ENCODE data around the gene POP4.

DNA sequence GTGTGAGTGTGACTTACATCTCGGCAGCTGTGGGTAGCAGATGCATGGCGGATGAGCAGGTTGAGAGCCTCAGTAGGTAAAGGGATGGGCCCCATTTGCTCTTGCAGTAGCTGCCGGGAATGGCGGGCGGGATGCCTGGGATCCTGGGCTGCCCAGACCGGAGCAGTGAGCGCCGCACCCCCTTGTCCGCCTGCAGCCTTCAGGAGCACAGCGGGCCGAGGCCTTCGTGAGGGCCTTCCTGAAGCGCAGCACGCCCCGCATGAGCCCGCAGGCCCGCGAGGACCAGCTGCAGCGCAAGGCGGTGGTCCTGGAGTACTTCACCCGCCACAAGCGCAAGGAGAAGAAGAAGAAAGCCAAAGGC lies 4.1 kb downstream of the POP4 start:
- TF ChIP-seq CTCF (IDR thresholded peaks at IDR 0.05), result no peak
- TF ChIP-seq EP300 (IDR thresholded peaks at IDR 0.05), result no peak

Measured in suprapubic skin (tissue), 3 donors.